ENCODE data around the gene USP48. TPM values are rescaled to one million over a fixed set of nuclear protein-coding genes. Genes with fewer than 3 reads are reported as not detected.

Gene USP48
- total and polyA plus RNA-seq, 10 of the 15 experiments (the other 5 are each of a cell fraction or from before 2014, with no cell fraction given): 21.2 to 115 (median 75.5) TPM

DNA sequence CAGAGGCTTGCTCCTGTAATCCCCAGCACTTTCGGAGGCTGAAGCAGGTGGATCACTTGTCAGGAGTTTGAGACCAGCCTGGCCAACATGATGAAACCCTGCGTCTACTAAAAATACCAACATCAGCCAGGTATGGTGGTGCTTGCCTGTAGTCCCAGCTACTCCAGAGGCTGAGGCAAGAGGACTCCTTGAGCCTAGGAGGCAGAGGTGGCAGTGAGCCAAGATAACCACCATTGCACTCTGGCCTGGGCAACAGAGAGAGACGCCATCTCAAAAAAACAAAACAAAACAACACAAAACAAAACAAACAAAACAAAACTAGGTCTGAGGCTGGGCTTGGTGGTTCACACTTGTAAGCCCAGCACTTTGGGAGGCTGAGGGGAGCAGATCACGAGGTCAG, 75.1 kb downstream of the USP48 start:
- H3K4me1 ChIP-seq (ENCODE audit: control insufficient read depth, insufficient read depth, low read length): no peaks in the 10 kb centered on the region
- 95% methylated on average over 4 of the region's 4 CpGs for WGBS (ENCODE audit: insufficient coverage, insufficient replicate concordance, low lambda C conversion rate, missing lambda C conversion rate)
- H3K4me3 ChIP-seq: no peak overlapping the region
- no peaks in the 10 kb centered on the region for H3K9me3 ChIP-seq (replicated peaks; ENCODE audit: control insufficient read depth, insufficient read depth, low read length)
- ATAC-seq: no peak
- TF ChIP-seq MXI1 (IDR thresholded peaks at IDR 0.05; ENCODE audit: low read depth, low read length): no peak
- TF ChIP-seq, protein P1, sequence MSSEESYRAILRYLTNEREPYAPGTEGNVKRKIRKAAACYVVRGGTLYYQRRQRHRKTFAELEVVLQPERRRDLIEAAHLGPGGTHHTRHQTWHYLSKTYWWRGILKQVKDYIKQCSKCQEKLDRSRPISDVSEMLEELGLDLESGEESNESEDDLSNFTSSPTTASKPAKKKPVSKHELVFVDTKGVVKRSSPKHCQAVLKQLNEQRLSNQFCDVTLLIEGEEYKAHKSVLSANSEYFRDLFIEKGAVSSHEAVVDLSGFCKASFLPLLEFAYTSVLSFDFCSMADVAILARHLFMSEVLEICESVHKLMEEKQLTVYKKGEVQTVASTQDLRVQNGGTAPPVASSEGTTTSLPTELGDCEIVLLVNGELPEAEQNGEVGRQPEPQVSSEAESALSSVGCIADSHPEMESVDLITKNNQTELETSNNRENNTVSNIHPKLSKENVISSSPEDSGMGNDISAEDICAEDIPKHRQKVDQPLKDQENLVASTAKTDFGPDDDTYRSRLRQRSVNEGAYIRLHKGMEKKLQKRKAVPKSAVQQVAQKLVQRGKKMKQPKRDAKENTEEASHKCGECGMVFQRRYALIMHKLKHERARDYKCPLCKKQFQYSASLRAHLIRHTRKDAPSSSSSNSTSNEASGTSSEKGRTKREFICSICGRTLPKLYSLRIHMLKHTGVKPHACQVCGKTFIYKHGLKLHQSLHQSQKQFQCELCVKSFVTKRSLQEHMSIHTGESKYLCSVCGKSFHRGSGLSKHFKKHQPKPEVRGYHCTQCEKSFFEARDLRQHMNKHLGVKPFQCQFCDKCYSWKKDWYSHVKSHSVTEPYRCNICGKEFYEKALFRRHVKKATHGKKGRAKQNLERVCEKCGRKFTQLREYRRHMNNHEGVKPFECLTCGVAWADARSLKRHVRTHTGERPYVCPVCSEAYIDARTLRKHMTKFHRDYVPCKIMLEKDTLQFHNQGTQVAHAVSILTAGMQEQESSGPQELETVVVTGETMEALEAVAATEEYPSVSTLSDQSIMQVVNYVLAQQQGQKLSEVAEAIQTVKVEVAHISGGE (CRISPR knock-in tag; IDR thresholded peaks at IDR 0.05): no peak
- TF ChIP-seq, protein P2, sequence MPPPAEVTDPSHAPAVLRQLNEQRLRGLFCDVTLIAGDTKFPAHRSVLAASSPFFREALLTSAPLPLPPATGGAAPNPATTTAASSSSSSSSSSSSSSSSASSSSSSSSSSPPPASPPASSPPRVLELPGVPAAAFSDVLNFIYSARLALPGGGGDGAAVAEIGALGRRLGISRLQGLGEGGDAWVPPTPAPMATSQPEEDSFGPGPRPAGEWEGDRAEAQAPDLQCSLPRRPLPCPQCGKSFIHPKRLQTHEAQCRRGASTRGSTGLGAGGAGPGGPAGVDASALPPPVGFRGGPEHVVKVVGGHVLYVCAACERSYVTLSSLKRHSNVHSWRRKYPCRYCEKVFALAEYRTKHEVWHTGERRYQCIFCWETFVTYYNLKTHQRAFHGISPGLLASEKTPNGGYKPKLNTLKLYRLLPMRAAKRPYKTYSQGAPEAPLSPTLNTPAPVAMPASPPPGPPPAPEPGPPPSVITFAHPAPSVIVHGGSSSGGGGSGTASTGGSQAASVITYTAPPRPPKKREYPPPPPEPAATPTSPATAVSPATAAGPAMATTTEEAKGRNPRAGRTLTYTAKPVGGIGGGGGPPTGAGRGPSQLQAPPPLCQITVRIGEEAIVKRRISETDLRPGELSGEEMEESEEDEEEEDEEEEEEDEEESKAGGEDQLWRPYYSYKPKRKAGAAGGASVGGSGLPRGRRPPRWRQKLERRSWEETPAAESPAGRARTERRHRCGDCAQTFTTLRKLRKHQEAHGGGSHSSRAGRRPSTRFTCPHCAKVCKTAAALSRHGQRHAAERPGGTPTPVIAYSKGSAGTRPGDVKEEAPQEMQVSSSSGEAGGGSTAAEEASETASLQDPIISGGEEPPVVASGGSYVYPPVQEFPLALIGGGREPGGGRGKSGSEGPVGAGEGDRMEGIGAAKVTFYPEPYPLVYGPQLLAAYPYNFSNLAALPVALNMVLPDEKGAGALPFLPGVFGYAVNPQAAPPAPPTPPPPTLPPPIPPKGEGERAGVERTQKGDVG (CRISPR knock-in tag; IDR thresholded peaks at IDR 0.05): no peak
- no peak for TF ChIP-seq MTA2 (IDR thresholded peaks at IDR 0.05; ENCODE audit: low read depth)
- no peak for TF ChIP-seq EED (IDR thresholded peaks at IDR 0.05; ENCODE audit: low read depth)
- TF ChIP-seq SREBF2 (IDR thresholded peaks at IDR 0.05; ENCODE audit: low read length): no peak
- no peak for TF ChIP-seq CHD1 (IDR thresholded peaks at IDR 0.05; ENCODE audit: low read depth, low read length)
- TF ChIP-seq FOXK2 (IDR thresholded peaks at IDR 0.05): no peak
- TF ChIP-seq ZNF384 (IDR thresholded peaks at IDR 0.05; ENCODE audit: borderline replicate concordance, low read depth, low read length): no peak
- TF ChIP-seq, protein P3, sequence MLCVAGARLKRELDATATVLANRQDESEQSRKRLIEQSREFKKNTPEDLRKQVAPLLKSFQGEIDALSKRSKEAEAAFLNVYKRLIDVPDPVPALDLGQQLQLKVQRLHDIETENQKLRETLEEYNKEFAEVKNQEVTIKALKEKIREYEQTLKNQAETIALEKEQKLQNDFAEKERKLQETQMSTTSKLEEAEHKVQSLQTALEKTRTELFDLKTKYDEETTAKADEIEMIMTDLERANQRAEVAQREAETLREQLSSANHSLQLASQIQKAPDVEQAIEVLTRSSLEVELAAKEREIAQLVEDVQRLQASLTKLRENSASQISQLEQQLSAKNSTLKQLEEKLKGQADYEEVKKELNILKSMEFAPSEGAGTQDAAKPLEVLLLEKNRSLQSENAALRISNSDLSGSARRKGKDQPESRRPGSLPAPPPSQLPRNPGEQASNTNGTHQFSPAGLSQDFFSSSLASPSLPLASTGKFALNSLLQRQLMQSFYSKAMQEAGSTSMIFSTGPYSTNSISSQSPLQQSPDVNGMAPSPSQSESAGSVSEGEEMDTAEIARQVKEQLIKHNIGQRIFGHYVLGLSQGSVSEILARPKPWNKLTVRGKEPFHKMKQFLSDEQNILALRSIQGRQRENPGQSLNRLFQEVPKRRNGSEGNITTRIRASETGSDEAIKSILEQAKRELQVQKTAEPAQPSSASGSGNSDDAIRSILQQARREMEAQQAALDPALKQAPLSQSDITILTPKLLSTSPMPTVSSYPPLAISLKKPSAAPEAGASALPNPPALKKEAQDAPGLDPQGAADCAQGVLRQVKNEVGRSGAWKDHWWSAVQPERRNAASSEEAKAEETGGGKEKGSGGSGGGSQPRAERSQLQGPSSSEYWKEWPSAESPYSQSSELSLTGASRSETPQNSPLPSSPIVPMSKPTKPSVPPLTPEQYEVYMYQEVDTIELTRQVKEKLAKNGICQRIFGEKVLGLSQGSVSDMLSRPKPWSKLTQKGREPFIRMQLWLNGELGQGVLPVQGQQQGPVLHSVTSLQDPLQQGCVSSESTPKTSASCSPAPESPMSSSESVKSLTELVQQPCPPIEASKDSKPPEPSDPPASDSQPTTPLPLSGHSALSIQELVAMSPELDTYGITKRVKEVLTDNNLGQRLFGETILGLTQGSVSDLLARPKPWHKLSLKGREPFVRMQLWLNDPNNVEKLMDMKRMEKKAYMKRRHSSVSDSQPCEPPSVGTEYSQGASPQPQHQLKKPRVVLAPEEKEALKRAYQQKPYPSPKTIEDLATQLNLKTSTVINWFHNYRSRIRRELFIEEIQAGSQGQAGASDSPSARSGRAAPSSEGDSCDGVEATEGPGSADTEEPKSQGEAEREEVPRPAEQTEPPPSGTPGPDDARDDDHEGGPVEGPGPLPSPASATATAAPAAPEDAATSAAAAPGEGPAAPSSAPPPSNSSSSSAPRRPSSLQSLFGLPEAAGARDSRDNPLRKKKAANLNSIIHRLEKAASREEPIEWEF (IDR thresholded peaks at IDR 0.05; ENCODE audit: insufficient replicate concordance, low read depth, low read length): no peak
- no peak for TF ChIP-seq HDAC2 (IDR thresholded peaks at IDR 0.05)
- no peak for TF ChIP-seq BCL11A (IDR thresholded peaks at IDR 0.05; ENCODE audit: low read depth, low read length)
- no peak for TF ChIP-seq NRF1 (conservative IDR thresholded peaks at IDR 0.05; ENCODE audit: low read depth, low read length)
- no peak overlapping the region for H3K9ac ChIP-seq (ENCODE audit: control insufficient read depth, insufficient read depth, low read length)
- ChIA-PET SMC1A (ENCODE audit: uncharacterized antibody, unreplicated experiment) (interaction anchor here (0.9 to 1.8 kb wide), 5 partner anchors 10 to 74 kb away, joined by 3 to 9 read pairs (median 3); partner anchors contain the start of gene USP48), CTCF (interaction anchor here (1.1 kb wide), 1 partner anchor 75 kb away, joined by 6 read pairs; the partner anchor contains the start of gene USP48), POLR2A (interaction anchor here (0.7 to 2.1 kb wide), 2 partner anchors 12 to 74 kb away, joined by 3 to 5 read pairs; no protein-coding TSS in a partner anchor), RAD21 (ENCODE audit: unreplicated experiment) (interaction anchor here (2.1 kb wide), 1 partner anchor 74 kb away, joined by 5 read pairs; no protein-coding TSS in a partner anchor)
- no peak for FAIRE-seq
- no peak overlapping the region for H3K27ac ChIP-seq (ENCODE audit: control insufficient read depth, insufficient read depth)
- intact Hi-C loops (cut with micrococcal nuclease; ENCODE audit: unreplicated experiment) (no loop called here), in situ Hi-C loops (cut with MboI) (loop anchor here (25.0 kb wide), 1 partner anchor 946 kb away; no protein-coding TSS in a partner anchor)
- no peak overlapping the region for H3K4me2 ChIP-seq (ENCODE audit: control insufficient read depth, insufficient read depth)
- BruUV-seq (replicated peaks): no TSS peak
- no peaks in the 10 kb centered on the region; the same call in 1 of the 2 replicates for H3K79me2 ChIP-seq (ENCODE audit: control insufficient read depth, insufficient read depth, low read length)
- no peaks in the 10 kb centered on the region for H4K20me1 ChIP-seq (ENCODE audit: control insufficient read depth, insufficient read depth)
- peaks cover 2 to 41% of the 10 kb centered on the region in 2 experiments for H3K36me3 ChIP-seq (ENCODE audit: control insufficient read depth in 2 of 2, insufficient read depth in 2 of 2, low read length in 1 of 2)
- DNase-seq (ENCODE audit: low read depth, low spot score): no peak
- H2AFZ ChIP-seq (ENCODE audit: control insufficient read depth, low read depth, low read length): no peak overlapping the region
- no peaks in the 10 kb centered on the region for H3K27me3 ChIP-seq (replicated peaks in 1 of 2; ENCODE audit: control insufficient read depth in 2 of 2, insufficient read depth in 2 of 2, low read length in 1 of 2)

Data from GM12878 (cell line).